ENCODE data around the gene CDKL1.
"Not testable (repeated sequence)": the region's sequence is repeated elsewhere in the genome, so short reads cannot be mapped to it uniquely, and the experiment has no call there.

CDKL1 gene

GRCh38 chr14:50387548-50387947 is 9.1 kb downstream of the CDKL1 start:
- no peak for DNase-seq (ENCODE audit: low read depth)

DNA sequence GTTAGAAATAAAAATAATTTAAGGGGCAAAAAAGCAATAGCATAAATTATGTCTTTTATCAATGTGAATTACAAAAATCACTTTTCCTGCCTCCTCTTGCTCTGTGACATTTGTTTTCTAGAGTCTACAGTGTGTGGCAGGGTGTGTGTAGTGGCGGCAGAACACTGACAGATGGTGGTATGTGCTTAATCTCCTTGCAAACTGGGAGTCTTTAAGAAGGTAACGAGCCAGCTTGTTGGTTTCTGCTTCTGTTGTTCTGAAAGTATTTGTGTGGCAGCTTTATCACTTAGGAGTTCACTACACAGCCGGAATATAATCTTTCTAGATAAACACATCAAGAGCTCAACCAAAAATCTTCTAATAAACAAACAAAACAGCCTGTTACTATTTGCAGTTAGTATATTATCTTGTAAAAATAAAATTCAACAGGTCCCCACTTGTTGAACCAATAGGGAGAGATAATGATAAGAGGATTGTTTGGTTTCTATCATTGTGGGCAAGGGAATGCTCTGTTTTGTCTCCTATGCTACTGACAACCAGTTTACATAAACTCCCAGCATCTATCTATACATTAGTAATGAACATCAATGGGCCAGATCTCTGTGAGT is 13.0 kb downstream of the CDKL1 start:
- no peak for DNase-seq (ENCODE audit: low read depth)

DNA sequence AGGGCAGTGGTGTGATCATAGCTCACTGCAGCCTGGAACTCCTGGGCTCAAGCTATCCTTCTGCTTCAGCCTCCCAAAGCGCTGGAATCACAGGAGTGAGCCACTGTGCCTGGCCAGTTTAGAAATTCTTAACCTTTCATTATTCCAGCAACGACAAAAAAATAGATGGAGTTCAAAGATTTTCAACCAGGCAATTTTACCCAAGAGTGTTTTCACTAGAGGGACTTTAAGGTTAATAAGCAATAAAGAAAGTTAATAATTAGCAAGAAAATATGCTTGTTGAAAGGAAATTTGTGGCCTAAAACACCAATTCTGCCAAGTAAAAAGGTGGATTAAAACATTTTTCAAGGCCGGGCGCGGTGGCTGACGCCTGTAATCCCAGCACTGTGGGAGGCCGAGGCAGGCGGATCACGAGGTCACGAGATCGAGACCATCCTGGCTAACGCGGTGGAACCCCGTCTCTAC is 14.8 kb downstream of the CDKL1 start:
- DNase-seq (ENCODE audit: low read depth), result no peak

GRCh38 chr14:50381008-50381407 is 15.7 kb downstream of the CDKL1 start:
- no peak for DNase-seq (ENCODE audit: low read depth)

GRCh38 chr14:50380455-50380854 is 16.2 kb downstream of the CDKL1 start:
- no peak for DNase-seq (ENCODE audit: low read depth)

GRCh38 chr14:50379563-50379962 is 17.1 kb downstream of the CDKL1 start:
- no peak for DNase-seq (ENCODE audit: low read depth)

- DNase-seq (ENCODE audit: low read depth), result no peak
Measured at GRCh38 chr14:50377550-50378085, 19.1 kb downstream of the CDKL1 start.

DNA sequence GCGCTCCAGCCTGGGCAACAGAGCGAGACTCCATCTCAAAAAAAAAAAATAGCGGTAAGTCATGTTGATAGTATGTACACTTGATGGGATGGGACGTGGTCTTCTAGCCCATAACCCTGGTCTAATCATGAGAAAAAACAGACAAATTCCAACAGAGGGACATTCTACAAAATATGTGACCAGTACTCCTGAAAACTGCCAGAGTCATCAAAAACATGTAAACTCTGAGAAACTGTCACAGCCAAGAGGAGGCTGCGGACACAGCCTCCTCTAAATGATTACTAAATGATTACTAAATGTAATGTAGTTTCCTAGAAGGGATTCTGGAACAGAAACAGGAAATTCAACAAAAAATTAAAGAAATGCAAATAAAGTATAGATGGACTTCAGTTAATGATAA is 20.9 kb downstream of the CDKL1 start:
- no peak for DNase-seq (ENCODE audit: low read depth)

GRCh38 chr14:50373959-50374358 is 22.7 kb downstream of the CDKL1 start:
- no peak for DNase-seq (ENCODE audit: low read depth)

- DNase-seq (ENCODE audit: low read depth), result no peak
Measured at GRCh38 chr14:50371546-50371945, 25.1 kb downstream of the CDKL1 start.

GRCh38 chr14:50366589-50366988 is 30.1 kb downstream of the CDKL1 start:
- no peak for DNase-seq (ENCODE audit: low read depth)

- DNase-seq (ENCODE audit: low read depth), result no peak
Measured at GRCh38 chr14:50366115-50366514, 30.6 kb downstream of the CDKL1 start.

GRCh38 chr14:50365572-50365971 is 31.1 kb downstream of the CDKL1 start:
- not testable (repeated sequence) for DNase-seq (ENCODE audit: low read depth)

- no peak for DNase-seq (ENCODE audit: low read depth)
Measured at GRCh38 chr14:50364792-50365191, 31.9 kb downstream of the CDKL1 start.

- DNase-seq (ENCODE audit: low read depth), result no peak
Measured at GRCh38 chr14:50363714-50364111, 33.0 kb downstream of the CDKL1 start.

- DNase-seq (ENCODE audit: low read depth), result no peak
Measured at GRCh38 chr14:50362764-50363713, 33.6 kb downstream of the CDKL1 start.

- DNase-seq (ENCODE audit: low read depth), result not testable (repeated sequence)
Measured at GRCh38 chr14:50361473-50362403, 34.9 kb downstream of the CDKL1 start.

- DNase-seq (ENCODE audit: low read depth), result no peak
Measured at GRCh38 chr14:50360851-50361250, 35.8 kb downstream of the CDKL1 start.

DNA sequence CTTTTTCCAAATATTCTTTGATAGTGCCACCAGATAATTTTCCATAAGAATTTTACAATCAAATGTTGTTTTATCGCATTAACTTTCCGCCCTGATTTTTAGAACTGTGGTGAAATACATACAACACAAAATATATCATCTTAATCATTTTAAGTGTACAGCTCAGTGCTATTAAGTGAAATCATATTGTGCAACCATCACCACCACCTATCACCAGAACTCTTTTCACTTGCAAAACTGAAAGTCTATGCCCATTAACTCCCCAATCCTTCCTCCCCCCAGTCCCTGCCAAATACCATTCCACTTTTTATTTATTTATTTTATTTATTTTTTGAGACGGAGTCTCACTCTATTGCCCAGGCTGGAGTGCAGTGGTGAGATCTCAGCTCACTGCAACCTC is 36.6 kb downstream of the CDKL1 start:
- no peak for DNase-seq (ENCODE audit: low read depth)

DNA sequence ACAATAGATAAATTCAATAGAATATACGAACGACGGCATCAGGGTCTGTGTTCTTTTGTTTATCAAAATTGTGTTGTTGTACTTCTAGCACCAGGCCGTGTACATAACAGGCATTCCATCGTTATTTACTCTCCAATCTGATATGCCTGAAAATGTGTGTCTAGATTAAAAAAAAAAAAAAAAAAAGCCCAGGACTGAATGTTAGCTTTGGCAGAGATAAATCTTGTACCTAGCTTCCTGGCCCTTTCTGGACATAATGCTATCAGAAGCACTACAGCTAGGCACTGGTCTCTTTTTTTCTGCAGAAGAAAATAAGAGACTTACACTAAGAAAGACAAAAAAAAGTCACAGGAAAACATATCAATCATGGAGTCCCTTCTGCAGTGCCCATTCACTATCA is 37.0 kb downstream of the CDKL1 start:
- no peak for DNase-seq (ENCODE audit: low read depth)

DNA sequence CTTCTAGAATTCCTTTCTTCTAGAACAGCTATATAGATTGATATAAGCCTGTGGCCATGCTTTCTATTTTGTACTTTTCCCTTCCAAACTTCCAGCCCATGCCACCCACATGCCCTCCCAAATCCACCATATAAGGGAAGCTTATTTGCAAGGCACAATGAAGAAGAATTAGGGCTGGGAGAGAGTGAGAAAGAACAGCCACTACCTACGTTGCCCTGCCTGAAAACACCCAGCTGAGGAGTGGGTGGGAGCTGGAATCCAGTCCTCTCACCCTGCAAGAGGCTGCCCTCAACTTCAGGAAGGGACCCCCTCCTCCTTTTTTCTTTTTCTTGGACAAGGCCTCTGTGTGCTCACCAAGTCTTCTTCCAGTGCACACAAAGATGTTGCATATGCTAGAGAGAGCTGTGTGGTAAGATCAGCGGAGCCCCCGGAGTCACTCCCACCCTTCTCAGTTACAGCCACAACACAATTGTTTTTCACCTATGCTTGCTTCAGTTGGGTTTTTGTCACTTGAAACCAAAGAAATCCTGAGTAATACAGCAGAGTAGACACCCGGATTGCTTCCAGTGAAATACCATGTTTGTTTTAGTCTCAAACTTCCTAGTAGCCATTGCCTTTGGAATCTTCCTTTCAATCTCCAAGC is 38.8 kb downstream of the CDKL1 start:
- no peak for DNase-seq (ENCODE audit: low read depth)
